NCI-H510A (cell line): ENCODE measurements around the gene ZBED3.
A peak's percentile ranks its signal among the peaks of the same experiment; 100 is the strongest.
"Not testable (repeated sequence)": the region's sequence is repeated elsewhere in the genome, so short reads cannot be mapped to it uniquely, and the experiment has no call there.

Experiments used
- DNase-seq: peaks from one replicate; lab custom pipeline; 2025; lab: John Stamatoyannopoulos, UW

ZBED3 gene, protein sequence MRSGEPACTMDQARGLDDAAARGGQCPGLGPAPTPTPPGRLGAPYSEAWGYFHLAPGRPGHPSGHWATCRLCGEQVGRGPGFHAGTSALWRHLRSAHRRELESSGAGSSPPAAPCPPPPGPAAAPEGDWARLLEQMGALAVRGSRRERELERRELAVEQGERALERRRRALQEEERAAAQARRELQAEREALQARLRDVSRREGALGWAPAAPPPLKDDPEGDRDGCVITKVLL

DNA sequence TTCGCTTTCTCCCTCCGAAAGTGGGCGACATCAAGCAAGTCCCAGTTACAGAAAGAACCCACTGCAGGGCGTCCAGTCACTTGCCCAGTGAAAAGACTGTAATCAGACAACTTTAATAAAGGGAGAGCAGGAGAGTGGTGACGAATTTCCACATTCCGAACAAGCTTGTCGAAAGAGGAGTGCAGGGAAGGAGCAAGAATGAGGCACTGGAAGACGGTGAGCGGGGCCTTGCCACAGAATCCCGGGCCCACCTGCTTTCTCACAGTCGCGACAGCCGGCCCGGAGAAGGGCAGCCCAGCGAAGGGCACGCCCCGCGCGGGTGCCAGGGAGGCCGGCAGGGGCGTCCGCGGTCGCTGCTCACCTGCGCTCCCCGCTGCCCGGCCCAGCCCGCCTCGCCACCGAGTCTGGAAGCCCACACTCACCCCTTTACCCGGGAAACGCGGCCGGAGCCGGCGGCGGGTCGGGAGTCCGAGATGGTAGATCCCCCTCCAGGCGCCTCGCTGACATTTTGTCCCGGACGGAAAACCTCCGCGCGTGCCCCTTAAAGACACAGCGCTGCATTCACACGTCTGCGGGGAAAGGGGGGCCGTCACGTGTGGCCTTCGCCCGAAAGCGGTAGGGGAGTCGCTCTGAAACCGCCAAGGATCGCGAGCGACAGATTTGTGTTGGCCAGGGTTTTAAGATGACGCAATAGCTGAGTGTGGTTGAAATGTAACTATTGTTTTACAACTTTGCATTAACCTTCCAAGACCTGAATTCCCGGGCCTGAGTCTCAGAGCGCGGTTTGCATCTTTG is at the start of gene ZBED3:
Gene ZBED3, minus strand, starts transcription at position 597 of the 795 bp plus-strand sequence. CDS start 9,407 bp downstream, outside the sequence.
- DNase-seq, result peak; percentile 35

DNA sequence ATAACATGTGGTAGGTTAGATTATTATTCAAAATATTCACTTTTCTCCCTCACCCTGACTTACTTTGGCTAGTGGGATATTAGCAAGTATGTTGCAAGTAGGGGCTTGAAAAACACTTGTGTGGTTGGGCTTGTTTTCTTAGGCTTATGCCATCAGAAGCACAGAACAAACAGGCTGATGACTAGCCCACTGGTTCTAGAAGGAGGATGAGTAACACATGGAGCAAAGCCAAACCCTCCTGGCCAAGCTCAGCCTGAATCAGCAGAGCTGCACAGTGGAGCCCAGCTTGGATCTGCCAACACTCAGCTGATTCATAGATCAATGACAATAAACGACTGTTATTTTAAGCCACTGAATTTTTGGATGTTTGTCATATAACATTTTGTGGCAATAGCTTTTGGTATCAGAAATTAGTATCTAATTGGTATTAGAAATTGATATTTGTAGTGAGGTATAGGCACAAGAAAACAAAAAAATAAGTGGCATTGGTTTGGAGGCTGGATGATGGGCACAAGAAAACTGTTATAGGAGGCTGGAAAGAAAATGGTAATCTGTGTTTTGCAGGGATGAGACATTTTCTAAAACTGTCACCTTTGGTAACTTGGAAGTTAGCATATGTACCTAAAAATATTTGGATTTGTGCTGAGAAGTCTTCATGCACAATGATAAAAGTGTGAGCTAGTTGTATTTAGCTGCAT is 46.1 kb upstream of the ZBED3 start:
- DNase-seq, result no peak

DNA sequence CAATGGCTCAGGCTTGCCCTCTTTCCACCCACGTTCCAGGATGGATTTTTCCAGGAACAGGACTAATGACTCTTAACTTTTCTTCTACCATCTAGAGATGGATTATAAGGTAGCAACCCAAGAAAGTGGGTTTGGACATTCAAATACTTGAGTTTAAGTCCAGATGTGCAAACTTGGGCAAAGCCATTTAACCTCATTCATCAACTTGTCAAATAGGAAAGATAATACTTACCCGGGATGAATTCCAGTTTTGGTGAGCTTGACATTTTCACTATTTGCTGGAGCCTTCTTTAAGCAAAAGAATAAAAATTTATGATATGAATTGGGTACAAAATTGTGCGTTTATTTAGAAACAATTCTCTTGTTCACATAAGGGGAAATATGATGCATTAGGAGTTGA is 44.3 kb upstream of the ZBED3 start:
- no peak for DNase-seq

DNA sequence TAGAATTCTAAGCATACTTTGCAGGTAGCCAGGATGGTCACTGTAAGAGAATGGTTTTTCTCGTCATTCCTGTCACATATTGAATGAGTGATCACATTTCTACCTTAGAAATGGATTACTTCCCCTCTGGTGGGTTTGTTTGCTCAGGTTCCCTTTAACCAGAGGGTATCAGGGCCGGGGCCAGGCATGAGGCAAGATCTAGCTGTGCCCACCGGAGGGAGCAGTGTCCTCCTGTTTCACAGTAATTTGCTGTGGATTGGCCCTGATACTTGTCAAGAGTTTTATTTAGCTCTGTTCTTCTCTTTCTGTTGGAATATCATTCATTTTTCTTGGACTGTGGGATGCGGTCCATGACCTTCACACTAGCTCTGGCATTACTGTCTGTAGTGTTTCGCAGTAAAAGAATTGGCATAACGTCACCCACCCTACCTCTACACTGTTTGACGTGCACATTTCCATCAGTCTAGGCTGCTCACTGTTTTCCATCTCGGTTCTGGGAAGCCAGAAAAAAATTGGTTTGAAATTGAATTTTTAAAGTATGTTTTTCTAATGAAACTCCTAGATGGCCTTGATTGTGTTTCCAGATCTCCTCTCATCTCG is 42.4 kb upstream of the ZBED3 start:
- no peak for DNase-seq

DNA sequence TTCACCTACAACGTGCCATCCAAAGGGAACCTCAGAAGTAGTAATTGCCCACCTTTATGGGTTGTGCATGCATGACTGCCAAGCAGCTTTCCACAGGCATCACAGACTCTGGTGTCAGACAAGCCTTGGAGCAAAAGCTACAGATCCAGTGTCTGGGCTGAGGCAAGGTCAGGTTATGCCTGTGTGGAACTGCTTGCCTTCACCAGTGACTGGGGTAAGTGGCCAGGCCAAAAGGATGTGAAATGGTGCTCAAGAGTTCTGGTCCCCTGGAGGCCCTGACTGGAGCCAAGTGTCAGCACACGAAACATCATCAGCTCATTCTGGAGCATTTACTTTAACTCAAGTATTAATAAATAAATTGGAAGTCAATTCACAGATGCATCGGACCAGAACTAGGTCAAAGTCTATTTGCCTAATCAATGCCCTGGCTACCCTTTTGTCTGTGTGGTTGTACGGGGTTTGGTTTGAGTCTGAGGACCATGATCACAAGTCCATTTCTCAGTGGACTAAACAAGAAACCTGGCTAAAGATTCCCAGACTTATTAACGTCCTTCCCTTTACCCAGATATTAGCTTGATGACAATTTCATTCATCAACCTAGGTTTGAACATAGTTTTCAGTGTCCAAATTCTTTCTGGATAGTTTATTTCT is 41.5 kb upstream of the ZBED3 start:
- DNase-seq, result no peak

DNA sequence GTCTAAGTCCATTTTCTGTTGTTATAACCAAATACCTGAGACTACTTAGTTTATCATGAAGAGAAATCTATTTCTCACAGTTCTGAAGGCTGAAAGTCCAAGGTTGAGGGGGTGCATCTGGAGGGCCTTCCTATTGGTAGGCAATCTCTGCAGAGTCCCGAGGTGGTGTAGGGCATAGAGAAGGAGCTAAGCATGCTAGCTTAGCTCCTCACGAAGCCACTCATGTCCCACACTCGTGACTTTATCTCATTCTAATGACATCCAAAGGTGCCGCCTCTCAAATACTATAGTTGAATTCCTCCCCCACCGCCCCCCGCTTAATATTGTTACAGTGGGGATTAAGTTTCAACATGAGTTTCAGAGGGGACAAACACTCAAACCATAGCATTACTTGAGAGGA is 36.0 kb upstream of the ZBED3 start:
- no peak for DNase-seq

DNA sequence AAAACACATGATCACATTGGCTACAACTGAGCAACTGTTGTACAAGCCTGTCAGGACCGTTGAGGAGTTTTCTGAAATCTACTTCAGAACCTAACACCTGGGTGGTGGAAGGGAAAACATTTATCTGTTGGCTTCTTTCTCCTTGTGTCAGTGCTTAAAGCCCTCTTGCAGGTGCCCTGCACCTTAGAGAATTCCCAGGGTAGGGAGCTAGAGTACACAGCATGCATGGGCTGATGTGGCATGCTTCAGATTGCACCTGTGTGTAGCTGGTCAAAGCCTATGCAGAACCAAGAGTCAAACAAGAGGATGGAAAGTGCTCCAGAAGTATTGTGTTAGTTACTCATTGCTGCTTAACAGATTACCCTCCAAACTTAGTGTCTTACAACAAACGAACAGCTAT is 33.6 kb upstream of the ZBED3 start:
- DNase-seq, result no peak

DNA sequence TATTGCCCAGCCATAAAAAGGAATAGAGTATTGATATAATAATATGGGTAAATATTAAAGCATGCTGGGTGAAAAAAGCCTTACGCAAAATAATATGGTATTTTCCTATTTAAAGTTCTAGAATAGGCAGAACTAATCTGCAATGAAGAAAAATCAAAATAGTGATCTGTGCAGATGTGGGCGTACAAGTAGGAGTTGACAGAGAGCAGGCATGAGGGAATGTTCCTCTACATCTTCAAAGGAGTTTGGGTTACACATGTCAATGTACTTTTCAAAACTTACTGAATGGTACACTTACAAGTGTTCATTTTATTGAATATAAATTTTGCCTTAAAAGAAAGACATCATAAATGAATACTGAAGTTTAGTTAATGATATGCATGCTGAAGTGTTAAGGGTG is 33.0 kb upstream of the ZBED3 start:
- DNase-seq, result no peak

DNA sequence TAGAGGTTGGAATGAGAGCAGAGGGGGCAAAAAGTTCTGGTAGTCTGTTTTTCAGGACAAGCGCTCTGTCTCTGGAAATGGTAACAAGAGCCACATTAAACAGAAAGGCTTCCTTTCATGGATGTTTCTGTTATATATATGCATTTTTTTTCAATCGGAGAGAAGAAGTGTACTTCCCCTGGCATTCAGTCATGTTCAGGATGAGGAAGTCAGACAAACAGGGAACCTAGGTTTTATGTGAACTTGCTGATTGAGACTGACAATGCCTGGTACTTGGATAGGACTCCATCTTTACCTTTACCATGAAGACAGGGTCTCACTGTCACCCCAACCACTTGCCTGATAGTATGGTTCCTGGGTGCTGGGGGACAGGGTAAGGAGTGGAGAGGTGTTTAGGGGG is 30.1 kb upstream of the ZBED3 start:
- no peak for DNase-seq

DNA sequence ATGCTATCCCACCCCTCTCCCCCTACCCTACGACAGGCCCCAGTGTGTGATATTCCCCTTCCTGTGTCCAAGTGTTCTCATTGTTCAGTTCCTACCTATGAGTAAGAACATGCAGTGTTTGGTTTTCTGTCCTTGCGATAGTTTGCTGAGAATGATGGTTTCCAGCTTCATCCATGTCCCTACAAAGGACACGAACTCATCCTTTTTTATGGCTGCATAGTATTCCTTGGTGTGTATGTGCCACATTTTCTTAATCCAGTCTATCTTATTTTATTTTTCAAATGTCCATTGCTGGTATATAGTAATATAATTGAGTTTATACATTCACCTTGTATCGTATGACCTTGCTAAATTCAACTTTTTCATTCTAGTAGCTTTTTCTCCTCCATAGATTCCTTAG is 19.9 kb upstream of the ZBED3 start:
- DNase-seq, result not testable (repeated sequence)

DNA sequence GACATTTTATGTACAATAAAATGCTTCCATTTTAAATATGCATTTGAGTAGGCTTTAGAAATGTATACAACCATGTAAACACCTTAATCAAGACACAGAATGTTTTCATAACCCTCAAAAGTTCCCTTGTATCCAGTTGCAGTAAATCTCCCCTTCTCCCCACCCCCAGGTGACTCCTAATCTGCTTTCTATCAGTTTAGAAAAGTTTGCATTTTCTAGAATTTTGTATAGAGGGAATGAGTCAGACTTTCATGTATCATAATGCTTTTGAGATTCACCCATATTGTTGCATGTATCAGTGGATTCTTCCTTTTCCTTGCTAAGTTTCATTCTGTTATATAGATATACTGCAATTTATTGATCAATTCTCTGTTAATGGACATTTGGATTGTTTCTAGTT is 17.7 kb upstream of the ZBED3 start:
- no peak for DNase-seq

DNA sequence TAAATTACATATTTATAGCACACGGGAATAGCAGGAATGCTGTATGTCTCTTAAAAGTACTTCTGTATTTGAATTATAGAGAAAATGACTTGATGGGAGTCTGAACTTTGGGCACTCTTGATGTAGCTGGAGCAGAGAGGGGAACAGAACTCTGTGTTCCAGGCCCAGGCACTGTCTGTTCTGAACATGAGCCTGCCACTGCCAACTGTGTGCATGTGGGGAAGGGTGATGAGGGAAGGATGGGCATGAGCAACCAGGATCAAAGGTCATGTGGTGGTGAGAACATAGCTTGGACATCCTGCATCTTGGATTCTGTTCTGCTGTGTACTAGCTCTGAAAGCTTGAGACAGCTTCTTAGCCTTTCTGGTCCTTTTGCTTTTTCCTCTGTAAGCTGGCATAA is 16.4 kb upstream of the ZBED3 start:
- DNase-seq, result no peak

DNA sequence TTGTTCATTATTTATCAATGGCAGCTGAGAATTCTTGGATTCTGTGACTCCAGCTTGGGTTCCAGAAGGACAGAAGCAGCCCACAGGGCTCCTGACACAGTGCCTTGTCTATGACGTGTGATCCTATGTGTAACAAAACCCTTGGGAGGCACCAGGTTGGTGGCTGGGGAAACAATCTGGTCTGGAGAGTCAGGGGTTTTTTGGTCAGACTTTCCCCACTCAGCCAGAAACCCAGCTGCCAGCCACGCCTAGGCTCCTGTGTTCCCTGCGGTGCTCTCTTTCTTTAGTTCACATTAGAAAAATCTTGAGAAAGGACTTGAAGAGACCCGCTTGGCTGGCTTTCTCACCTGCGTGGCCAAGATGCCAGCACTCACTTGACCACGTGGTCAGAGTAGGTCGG is 15.5 kb upstream of the ZBED3 start:
- DNase-seq, result no peak

DNA sequence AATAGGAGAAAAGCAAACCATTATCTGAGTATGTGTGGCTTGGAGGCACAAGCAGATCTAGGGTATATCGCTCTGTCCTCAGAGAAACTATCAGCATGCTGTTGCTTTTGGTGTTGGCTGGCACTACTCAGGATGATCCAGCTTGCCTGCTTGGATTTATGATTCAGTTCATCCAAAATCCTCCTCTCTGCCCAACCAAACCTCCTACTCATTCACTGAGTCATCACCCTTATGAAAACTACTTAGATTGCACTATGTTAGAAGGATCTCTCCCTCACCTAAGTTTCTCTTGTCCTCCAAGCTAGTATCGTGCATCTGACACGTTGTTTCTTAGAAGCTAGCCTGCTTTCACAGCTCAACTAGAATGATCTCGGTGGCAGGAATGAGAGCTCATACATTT is 14.2 kb upstream of the ZBED3 start:
- no peak for DNase-seq

DNA sequence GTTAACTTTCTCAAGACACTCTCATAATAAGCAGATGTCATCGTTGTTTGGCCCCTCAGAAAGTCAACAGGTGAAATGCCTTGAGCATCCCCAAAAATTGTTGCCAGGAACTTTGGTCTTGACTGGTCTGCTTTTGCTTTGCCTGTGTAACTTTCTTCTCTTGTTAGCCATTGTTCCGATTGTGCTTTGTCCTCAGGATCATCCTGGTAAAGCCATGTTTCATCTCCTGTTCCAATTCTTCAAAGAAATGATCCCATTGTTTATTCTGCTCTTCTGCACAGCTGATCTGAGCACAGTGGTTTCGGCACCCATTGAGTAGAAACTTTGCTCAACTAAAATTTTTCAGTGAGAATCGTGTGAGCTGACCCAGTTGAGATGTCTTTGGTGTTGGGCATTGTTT is 8.1 kb upstream of the ZBED3 start:
- no peak for DNase-seq

DNA sequence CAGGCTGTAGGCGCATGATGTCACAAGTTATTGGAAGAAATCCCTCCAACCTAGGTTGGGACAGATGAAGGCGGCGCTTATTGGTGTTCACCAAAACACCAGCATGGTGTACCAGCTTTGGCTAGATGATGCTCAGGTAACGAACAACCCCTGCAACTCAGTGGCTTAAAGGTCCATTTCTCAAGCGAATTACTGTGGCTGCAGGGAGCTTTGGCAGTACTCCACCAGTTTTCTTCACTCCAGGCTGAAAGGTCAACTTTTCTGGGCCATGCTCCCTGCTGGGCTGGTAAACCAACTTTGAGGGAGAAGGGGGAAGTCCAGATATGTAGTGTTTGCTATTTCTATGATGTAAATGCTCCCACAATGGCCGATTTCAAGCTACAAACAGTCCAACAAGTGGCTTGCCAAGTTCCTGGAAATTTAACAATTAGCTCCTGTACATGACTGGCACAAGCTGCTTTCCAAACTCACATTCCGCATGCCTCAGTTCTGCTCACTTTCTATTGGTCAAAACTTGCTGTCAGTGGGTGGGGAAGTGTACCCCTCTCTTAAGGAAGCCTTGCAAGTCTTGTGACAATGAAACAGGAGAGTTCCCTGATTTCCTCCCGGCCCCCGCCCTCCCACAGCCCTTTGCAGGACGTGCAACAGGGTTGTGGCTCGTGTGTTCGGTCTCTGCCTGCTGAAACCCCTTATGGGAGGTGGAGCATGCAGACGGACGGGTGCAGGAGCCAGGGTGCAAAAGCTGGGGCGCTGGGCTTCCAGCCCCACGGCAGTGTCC is 588 bp upstream of the ZBED3 start:
- no peak for DNase-seq

DNA sequence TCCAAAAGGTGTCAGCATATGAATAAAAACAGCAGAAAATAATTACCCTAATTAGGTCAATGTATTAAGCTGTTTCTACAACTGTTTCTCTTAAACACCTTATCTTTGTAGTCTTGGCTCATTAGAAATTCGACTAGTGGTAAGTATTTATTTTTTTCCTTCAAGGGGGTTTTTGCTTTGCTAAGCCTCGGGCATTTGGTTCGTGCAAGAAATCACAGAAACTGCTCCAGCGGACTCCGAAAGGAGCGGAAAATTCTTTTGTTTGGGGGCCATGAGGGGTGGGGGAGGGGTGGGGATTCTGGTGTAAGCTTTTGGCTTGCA is 757 bp downstream of the ZBED3 start:
- no peak for DNase-seq

DNA sequence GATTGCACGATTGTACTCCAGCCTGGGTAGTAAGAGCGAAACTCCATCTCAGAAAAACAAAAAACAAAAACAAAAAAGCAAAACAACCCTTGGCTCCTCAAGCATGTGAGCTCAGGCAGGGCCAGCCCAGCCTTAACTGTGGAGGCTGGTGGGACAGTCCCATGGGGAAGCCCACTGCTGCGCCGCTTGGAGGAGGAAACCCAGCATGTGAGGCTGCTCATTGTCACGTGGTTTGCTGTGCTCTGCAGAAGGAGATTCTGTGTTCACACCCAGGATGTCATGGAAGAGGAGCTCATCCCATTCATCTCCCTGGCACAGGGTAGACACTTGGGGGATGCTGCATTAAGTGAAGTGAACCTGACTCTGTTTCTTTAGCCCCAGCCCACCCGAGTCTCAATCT is 4.0 kb downstream of the ZBED3 start:
- DNase-seq, result no peak

DNA sequence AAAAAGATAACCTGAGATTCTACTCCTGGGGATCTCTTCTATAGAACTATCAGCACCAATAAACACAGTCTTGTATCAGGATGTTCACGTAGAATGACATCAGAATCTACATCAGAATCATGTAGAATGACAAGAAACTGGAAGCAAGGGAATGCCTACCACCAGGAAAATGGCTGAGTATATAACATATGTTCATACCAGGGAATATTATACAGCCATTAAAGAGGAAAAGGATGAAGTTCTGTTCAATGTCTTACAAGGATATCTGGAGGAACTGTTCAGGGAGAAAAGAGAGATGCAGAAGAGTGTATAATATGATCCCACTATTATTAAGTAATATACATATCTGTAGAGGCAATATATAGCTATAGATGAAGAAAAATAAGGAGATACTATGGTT is 4.8 kb downstream of the ZBED3 start:
- DNase-seq, result no peak

DNA sequence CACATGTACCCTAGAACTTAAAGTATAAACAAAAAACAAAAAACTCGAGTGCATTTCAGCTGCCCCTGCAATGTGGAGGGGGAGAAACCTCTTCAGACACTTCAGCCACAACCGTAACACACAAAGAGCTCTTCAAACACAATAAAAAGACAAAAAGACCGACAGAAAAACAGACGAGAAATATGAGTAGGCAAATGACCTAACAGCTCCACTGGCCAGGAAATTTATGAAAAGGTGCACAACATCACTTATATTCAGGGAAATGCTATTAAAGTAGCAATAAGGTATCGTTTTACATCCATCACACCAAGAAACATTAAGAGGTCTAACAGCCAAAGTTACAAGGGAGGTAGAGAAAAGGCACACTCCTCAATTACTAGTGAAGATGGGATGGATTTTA is 6.2 kb downstream of the ZBED3 start:
- DNase-seq, result no peak

DNA sequence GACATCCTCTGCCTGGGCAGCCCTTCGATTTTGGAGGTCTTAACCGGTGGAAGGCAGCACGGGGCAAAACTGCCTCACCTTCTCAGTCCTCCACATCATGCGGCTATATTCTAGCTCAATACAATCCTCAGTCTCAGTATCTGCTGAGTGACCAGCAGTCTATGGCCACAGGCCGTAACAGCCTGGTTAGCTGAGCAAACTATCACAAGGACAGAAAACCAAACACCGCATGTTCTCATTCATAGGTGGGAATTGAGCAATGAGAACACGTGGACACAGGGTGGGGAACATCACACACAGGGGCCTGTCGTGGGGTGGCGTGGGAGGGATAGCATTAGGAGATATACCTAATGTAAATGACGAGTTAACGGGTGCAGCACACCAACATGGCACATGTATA is 6.6 kb downstream of the ZBED3 start:
- not testable (repeated sequence) for DNase-seq

DNA sequence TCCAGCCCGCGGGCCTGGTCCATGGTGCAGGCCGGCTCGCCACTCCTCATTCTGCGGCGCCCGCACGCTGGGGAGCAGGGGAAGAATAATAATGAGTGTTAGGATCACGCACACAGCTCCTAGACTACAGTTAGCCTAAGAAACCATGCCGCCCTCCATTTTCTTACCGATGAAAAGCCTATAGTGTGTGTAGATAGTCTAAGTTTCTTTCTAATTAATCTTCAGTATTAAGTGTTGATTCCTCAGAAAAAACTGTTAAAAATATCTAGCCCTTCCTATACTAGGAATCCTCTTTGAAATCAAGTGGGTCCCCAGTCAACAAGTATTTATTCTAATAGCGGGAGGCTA is 9.3 kb downstream of the ZBED3 start:
- no peak for DNase-seq
